Body of pancreas (tissue), 4 donors: ENCODE measurements around the gene VPS41. TPM values are rescaled to one million over a fixed set of nuclear protein-coding genes. Genes with fewer than 3 reads are reported as not detected.

Experiments used
- ATAC-seq: fragments of 150-250 bp; one replicate; pipeline ENCODE4 v1.9.1; 2016
- DNase-seq, 4 donors: peaks; one replicate each; pipeline ENCODE4 v3.0.0-alpha.2; 2019
- H3K27ac ChIP-seq, 4 donors: fragments of 200-600 bp; sonication (generic); 1 replicate in 3 of 4; 2 replicates in 1 of 4; pipeline versions ENCODE4 v1.5.1 to v1.6.1; 2016 to 2019; ENCODE audit warnings: mild to moderate bottlenecking in 1 of 4, mixed read lengths in 1 of 4, moderate library complexity in 1 of 4
- H3K27me3 ChIP-seq, 2 donors: fragments of 200-600 bp; sonication (generic); one replicate each; pipeline ENCODE4 v1.6.0; 2016; ENCODE audit warnings: mild to moderate bottlenecking in 1 of 2
- H3K36me3 ChIP-seq, 2 donors: fragments of 200-600 bp; sonication (generic); replicated peaks in 1 of 2; 2 replicates each; pipeline ENCODE4 v1.5.1; 2016; ENCODE audit warnings: low read depth in 2 of 2; ENCODE audit not compliant: insufficient read depth in 1 of 2
- H3K4me1 ChIP-seq: fragments of 200-600 bp; sonication (generic); one replicate; pipeline ENCODE4 v1.6.0; 2016
- H3K4me3 ChIP-seq, 2 donors: fragments of 200-600 bp; sonication (generic); 1 replicate in 1 of 2; 2 replicates in 1 of 2; pipeline ENCODE4 v1.5.1; 2016 to 2019
- H3K9me3 ChIP-seq, 3 donors: fragments of 200-600 bp; sonication (generic); 1 replicate in 2 of 3; 2 replicates in 1 of 3; pipeline ENCODE4 v1.5.1; 2016
- POLR2A ChIP-seq, 3 donors: fragments of 450-650 bp; IDR thresholded peaks; one replicate each; pipeline ENCODE4 v1.6.1; 2016; ENCODE audit warnings: antibody characterized with exemption in 3 of 3, mild to moderate bottlenecking in 2 of 3
- WGBS, 2 donors: methylation state at CpG; one replicate each; pipeline ENCODE4 v1.1.5; 2017; 5-methylcytosine and 5-hydroxymethylcytosine counted together
- intact Hi-C: fragments of 100-400 bp; cut with DNase I; formaldehyde crosslinking; loops from one replicate; pipeline ENCODE4 v1.15.1; 2023
- total RNA-seq, 2 donors: library from RNA; depleted of rRNA; stranded (reverse); fragments of >200 nt; gene quantifications; one replicate each; pipeline ENCODE4 v1.1.0, GENCODE V29; 2016
- TF ChIP-seq, protein P1 (sequence below), 7 experiments: fragments of 450-650 bp in 4 of 7; fragments of 200-600 bp in 3 of 7; sonication (generic) in 3 of 7; IDR thresholded peaks; one replicate each; pipeline ENCODE4 v1.5.1; 2016 to 2019; ENCODE audit warnings: antibody characterized with exemption in 7 of 7

The VPS41 gene
- total RNA-seq, 2 donors from 2014 or later, result 18.1 to 53.2 TPM

- no peak overlapping the region for H3K27ac ChIP-seq
- DNase-seq, result no peak
- no peaks in the 10 kb centered on the region for H3K27me3 ChIP-seq
- intact Hi-C loops, result no loop called here
- H3K4me1 ChIP-seq, result peaks cover 20% of the 10 kb centered on the region
- H3K9me3 ChIP-seq, result no peaks in the 10 kb centered on the region
- H3K36me3 ChIP-seq, result no peaks in the 10 kb centered on the region
- ATAC-seq, result no peak
- no peak for TF ChIP-seq POLR2A (IDR thresholded peaks at IDR 0.05)
- TF ChIP-seq, protein P1, sequence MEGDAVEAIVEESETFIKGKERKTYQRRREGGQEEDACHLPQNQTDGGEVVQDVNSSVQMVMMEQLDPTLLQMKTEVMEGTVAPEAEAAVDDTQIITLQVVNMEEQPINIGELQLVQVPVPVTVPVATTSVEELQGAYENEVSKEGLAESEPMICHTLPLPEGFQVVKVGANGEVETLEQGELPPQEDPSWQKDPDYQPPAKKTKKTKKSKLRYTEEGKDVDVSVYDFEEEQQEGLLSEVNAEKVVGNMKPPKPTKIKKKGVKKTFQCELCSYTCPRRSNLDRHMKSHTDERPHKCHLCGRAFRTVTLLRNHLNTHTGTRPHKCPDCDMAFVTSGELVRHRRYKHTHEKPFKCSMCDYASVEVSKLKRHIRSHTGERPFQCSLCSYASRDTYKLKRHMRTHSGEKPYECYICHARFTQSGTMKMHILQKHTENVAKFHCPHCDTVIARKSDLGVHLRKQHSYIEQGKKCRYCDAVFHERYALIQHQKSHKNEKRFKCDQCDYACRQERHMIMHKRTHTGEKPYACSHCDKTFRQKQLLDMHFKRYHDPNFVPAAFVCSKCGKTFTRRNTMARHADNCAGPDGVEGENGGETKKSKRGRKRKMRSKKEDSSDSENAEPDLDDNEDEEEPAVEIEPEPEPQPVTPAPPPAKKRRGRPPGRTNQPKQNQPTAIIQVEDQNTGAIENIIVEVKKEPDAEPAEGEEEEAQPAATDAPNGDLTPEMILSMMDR (IDR thresholded peaks at IDR 0.05), result no peak
- H3K4me3 ChIP-seq, result no peak overlapping the region
Measured at GRCh38 chr7:38909870-38910269, 879 bp upstream of the VPS41 start.

DNA sequence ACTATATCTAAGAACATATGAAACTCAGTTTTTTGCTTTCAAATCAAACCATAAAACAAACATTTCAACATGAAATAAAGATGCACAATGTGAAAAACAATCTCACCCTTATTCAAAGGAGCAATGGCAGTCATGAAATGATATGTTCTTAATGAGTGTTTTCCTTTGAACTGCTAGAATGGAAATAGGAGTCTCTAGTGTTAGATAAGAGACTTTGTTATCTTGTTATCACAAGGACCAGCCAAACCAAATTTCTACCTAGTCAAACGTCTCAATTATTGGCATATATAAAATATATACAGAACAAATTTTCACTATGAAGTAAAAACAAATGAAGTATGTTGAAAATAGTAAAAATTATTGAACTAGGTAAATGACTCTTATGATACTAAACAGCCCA lies 1.2 kb downstream of the VPS41 start:
- no peaks in the 10 kb centered on the region for H3K9me3 ChIP-seq
- DNase-seq (no peak), ATAC-seq (no peak)
- H3K36me3 ChIP-seq, result no peaks in the 10 kb centered on the region
- H3K27ac ChIP-seq, result no peak overlapping the region
- intact Hi-C loops, result no loop called here
- H3K4me1 ChIP-seq, result peaks cover 20% of the 10 kb centered on the region
- TF ChIP-seq, protein P1 (IDR thresholded peaks at IDR 0.05), result no peak
- TF ChIP-seq POLR2A (IDR thresholded peaks at IDR 0.05), result no peak
- H3K4me3 ChIP-seq, result no peak overlapping the region
- WGBS, 2 donors, result 5 to 6% methylated on average over 1 of the region's 1 CpG
- no peaks in the 10 kb centered on the region for H3K27me3 ChIP-seq

- DNase-seq, result no peak
- Histone ChIP-seq H3K4me3 (no peak overlapping the region), H3K27ac (no peak overlapping the region), H3K36me3 (no peaks in the 10 kb centered on the region), H3K4me1 (peaks cover 20% of the 10 kb centered on the region), H3K27me3 (no peaks in the 10 kb centered on the region), H3K9me3 (no peaks in the 10 kb centered on the region)
- ATAC-seq, result no peak
- intact Hi-C loops, result no loop called here
- whole genome bisulfite sequencing, 2 donors, result 71 to 79% methylated on average over 3 of the region's 3 CpGs
- TF ChIP-seq, protein P1 (IDR thresholded peaks at IDR 0.05), result no peak
- TF ChIP-seq POLR2A (IDR thresholded peaks at IDR 0.05), result no peak
Measured at GRCh38 chr7:38907066-38907465, 1.9 kb downstream of the VPS41 start.

DNA sequence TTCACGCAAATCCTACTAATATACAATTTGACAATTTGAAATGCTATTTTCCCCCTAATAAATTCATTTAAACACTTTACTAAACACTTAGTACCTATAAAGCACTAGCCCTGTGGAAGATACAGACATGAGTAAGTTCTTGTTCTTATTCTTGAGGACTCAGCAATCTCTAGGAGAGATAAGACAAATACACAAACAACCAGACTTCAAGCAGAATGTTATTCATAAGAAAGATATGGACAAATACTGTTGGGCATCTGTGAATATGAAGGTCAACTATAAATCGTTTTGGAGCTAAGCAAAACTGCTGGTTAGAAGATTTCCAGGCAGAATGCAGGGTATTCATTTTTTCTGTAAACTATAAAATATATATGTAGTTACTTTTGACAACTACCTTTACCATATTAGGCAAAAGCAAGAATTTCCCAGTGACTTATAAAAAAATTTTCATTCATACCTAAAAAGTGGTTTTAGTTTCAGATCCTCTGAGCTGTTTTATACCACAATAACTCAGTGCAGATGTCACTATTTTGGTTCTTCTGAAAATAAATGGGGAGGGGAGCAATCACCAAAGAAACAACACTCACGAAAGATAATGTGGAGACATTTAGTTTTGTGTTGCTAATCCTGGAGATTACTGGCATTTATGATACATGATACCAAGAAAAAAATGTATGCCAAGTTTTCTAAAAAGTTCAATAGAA lies 3.8 kb downstream of the VPS41 start:
- DNase-seq (no peak), ATAC-seq (no peak)
- H3K36me3 ChIP-seq, result no peaks in the 10 kb centered on the region
- no peak overlapping the region for H3K4me3 ChIP-seq
- H3K27ac ChIP-seq, result no peak overlapping the region
- no peak for TF ChIP-seq POLR2A (IDR thresholded peaks at IDR 0.05)
- TF ChIP-seq, protein P1 (IDR thresholded peaks at IDR 0.05), result no peak
- H3K9me3 ChIP-seq, result no peaks in the 10 kb centered on the region
- 59 to 66% methylated on average over 3 of the region's 3 CpGs for WGBS, 2 donors
- no peaks in the 10 kb centered on the region for H3K27me3 ChIP-seq
- H3K4me1 ChIP-seq, result peaks cover 20% of the 10 kb centered on the region
- intact Hi-C loops, result no loop called here

GRCh38 chr7:38903057-38903456 lies 5.9 kb downstream of the VPS41 start:
- H3K9me3 ChIP-seq, result no peaks in the 10 kb centered on the region
- DNase-seq, result no peak
- no peak for ATAC-seq
- no peaks in the 10 kb centered on the region for H3K36me3 ChIP-seq
- H3K27ac ChIP-seq, result no peak overlapping the region
- H3K4me1 ChIP-seq, result peaks cover 17% of the 10 kb centered on the region
- TF ChIP-seq, protein P1 (IDR thresholded peaks at IDR 0.05), result no peak
- TF ChIP-seq POLR2A (IDR thresholded peaks at IDR 0.05), result no peak
- H3K4me3 ChIP-seq, result no peak overlapping the region
- no peaks in the 10 kb centered on the region for H3K27me3 ChIP-seq
- intact Hi-C loops, result no loop called here
